HG03066 (cell line): Measurements from ENCODE around the gene FAM167B.

Experiments
- ATAC-seq: cut with Tn5 transposase; IDR thresholded peaks from one replicate; pipeline ENCODE4 v1.9.1; 2021; ENCODE audit warnings: low read depth; ENCODE audit not compliant: unreplicated experiment

The FAM167B gene

DNA sequence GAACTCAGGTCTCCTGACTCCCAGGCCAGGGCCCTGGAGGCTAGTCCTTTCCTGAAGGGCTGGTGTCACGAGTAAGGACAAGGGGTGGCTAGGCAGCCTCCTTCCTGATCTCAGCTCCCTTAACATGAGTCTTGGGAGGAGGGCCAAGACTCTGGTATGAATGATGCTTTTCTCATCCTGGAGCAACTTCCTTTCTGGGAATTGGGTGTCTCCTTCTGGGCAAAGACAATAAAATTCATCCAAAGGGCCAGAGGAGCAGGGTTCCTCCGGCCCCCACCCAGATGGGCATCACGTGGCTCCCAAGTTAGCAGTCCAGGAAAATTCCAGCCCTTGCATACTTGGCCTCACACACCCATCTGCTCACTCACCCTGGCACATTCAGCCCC lies at the start of gene FAM167B:
Gene FAM167B (plus strand): TSS at position 335 of the 386 bp plus-strand sequence. CDS start 200 bp downstream, outside the sequence.
- no peak for ATAC-seq

DNA sequence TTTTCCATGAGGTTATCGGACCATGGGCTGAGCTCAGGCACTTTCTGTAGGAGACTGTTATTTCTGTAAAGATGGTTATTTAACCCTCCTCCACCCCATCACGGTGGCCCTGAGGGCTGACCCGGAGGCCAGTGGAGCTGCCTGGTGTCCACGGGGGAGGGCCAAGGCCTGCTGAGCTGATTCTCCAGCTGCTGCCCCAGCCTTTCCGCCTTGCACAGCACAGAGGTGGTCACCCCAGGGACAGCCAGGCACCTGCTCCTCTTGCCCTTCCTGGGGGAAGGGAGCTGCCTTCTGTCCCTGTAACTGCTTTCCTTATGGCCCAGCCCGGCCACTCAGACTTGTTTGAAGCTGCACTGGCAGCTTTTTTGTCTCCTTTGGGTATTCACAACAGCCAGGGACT lies 49.2 kb upstream of the FAM167B start:
- ATAC-seq: no peak

DNA sequence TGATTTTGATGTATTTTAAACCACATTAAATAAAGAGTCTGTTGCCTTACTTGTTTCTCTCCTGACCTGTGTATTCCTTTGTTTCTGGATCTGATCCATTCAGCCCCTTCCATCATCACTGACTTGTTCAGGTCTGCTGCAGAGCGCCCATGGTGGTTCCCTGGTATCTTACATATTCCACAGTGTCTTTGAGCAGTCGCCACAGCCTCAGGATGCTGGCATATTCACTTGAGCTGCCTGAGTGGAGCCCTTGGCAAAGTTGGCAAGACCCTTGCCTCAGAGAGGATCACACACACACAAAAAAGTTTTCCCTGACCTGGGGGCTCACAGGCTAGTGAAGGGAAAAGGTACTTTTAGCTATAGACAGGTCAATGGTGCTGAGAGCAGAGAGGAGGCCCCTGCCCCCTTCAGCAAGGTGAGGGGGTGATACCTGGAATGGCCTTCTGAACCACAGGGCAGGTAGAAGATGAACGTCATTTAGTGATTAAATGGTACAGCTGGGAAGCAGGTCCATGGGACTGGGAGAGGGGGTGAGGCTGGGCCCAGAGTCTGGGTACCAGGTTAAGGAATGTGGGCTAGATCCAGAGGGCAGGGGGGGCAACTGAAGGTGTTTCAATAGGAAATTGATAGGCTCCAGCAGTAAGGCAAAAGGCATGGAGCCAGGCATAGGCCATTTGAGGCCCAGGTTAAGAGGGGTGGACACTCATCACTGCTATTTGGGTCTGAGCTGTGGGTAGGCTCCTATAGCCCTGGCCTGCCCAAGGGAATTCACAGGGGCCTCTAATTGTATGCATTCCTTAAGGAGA lies 48.6 kb upstream of the FAM167B start:
- no peak for ATAC-seq

DNA sequence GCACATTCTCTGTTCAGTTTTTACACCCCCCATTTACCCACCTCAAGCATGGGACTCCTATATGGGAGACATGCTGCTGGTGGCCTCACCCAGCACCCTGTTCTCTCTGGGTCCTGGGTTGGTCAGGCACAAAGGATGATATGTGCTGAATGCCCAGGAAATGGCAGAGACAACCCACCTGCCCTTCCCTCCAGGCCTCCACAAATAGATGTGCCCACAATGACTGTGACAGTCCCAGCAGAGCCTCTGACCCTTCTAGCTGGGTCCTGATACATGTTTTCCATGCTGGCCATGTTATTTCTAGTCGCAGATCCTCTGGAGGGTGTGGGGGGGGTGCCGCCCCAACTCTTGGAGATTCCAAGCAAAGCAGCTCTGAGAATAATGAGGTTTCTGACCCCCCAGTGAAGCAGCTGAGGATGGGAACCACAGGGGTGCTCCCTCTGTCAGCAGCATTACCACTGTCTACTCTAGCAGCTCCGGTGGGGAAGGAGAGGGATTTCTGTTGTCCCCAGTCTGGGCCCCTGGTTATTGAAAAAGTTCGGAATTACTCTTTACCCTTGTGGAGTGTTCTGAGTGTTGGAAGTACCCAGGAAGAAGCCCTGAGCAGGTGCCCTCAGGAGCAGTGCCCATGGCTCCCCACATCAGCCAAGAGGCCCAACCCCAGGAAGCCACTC lies 47.8 kb upstream of the FAM167B start:
- ATAC-seq: no peak

DNA sequence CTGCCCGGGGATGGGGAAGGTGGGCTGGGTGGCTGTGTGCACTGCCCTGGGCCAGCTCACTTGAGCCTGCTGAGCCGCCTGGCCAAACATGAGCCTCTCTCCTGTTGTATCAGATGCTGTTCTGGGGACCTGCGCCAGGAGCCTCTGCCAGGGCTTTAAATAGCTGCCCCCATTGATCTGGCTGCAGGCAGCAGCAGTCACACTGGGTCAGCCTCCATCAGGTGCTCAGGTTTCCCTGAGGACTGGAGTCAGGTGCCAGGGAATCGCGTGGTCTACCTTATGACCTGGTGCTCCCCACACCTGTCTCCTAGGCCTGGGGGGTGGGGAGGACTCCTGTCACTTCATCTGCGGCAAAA lies 47.3 kb upstream of the FAM167B start:
- no peak for ATAC-seq

DNA sequence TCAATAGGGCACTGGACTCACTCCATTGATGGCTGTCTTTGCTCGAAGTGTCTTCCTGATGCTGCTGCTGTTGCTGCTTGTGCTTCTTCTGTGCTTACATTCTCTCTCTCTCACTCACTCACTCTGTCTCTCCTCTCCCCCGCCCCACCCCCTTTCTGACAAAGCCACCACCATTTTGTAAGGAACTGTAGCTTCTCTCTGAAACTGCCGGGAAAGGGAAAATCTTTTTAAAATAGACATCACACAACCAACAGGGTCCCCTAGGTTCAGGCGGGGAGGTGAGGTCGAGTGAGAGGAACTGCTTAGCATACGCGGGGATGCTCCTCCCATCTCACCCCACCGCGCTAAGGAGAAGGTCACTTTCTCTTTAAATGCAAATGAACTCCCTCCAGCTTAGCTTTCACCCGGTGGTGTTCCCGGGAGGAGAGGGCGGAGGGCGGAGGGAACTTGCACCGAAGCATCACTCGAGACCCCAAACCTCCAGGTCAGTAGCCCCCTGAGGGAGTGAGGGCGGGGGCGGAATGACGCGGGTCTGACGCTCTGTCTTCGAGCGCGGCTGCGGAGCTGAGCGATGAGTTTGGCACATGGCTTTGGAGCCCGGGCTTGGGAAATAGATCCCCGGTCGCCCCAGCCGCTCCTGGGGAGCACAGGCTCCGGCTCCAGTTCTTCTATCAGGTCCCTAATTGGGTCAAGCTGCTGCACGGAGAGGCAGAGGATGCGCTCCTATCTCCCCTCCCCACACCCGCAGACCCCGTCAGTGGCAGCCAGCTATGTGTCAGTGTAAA lies 46.6 kb upstream of the FAM167B start, which contains the start of gene CCDC28B:
Gene CCDC28B (plus strand): TSS at position 370 of the 785 bp plus-strand sequence. CDS start 1,341 bp downstream, outside the sequence.
- no peak for ATAC-seq

DNA sequence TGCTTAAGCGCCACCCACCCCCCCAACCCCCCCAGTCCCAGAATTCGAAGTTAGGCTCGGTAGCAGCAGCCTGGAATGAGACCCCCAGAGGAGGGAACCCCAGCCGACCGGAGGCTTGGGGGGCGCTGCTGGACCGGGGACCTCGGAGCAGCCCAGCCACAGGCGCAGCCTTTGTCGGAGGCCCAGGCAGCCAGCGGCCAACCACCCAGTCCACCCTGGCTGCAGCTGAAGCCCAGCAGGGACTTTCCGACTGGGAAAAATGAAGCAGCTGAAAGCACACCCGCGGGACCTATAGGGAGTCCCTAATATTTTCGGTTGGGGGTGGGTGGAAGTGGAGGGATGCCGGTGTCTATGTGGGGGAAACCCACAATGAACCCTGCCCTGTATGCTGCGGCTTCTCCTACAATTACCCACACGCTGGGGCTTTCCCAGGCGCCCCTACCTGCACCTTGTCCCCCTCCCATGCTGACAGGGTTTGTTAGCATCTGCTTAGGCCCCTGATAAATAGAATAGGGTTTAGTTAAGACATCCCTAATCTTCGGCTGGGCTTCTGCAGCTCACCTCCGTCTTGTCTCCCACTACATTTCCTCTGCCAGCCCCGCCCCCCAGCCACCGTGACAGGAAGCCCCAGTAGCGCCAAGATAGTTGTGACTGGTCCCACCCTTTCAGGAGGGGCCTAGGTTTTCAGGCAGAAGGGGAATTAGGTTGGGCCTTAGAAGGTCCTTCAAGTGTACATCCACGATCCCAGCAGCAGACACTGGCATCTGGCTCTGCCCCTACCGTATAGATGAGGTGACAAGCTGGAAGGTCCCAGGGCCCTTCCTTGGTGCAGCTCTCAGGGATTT lies 45.8 kb upstream of the FAM167B start:
- no peak for ATAC-seq

DNA sequence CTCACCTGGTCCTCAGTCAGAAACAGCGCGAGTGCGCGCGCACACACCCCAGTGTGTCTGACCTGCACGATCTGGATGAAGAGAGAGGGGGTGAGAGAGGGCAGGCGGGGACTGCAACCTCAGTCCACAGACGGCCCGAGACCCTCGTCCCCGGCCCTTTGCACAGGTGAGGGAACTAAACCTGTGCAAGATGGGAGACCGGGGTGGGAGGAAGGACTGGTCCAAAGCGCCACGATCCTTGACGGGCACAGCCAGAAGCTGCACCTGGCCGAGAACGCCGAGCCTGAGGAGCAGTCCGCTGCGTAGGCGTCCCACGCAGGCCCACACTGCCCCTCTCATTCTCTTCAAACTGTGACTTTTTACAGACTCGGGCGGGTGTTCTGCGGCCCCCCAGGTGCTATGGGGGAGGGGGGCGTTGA lies 42.1 kb upstream of the FAM167B start:
- ATAC-seq: no peak

DNA sequence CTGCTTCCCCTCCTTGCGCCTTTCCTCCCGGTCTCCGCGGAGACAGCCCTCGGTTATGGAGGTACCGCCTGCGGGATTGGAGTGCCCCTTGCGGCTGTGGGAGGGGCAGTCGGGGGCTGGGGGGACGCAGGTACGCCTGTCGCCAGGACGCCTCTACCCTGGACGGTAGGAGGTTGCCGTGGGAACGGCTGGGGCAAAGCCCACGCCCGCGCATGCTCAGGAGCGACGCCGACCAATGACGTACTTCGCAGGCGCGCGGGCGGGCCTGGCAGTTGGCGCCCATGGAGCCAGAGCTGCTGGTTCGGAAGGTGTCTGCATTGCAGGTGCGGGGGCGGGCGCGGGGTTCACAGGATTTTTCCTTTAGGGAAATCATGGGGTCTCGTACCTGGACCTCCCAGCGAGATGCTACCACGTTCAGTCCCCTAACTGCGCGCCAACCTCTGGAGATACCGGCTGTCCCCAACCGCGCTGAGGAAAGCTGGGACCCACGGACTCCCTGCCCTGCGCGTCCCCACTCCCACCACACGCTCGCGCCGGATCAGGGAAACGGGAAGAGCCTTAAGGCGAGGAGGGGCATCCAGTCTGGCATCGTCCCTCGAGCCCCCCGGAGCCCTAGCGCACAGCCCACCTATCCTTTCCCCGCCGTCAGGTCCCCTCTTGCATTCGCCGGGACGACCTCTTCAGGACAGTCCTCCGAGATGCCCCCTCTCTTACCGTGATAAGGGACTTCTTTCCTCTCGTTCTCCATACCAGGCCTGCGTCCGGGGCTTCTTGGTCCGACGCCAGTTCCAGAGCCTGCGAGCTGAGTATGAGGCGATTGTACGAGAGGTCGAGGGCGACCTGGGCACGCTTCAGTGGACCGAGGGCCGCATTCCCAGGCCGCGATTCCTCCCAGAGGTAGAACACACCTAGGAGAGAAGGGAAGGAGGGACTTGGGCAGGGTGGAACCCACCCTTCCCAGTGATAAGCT lies 41.3 kb upstream of the FAM167B start, which contains the start of gene IQCC:
Gene IQCC (plus strand): TSS at position 271 of the 970 bp plus-strand sequence. CDS start 11 bp downstream, at position 282.
- peak; percentile 54 for ATAC-seq

DNA sequence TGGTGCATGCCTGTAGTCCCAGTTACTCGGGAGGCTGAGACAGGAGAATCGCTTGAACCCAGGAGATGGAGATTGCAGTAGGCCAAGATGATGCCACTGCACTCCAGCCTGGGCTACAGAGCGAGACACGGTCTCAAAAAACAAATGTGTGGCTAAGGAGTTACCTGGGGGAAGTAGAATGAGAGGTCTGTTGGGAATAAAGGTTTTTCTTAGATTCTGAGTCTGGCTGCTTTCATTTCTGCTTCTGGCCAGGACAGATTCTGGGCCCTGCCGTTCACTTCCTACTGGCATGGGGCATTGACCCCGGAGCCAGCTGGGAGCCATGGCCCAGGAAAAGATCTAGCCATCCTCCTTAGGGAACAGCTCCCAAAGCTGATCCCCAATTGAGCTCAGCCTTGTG lies 38.6 kb upstream of the FAM167B start:
- ATAC-seq: no peak

DNA sequence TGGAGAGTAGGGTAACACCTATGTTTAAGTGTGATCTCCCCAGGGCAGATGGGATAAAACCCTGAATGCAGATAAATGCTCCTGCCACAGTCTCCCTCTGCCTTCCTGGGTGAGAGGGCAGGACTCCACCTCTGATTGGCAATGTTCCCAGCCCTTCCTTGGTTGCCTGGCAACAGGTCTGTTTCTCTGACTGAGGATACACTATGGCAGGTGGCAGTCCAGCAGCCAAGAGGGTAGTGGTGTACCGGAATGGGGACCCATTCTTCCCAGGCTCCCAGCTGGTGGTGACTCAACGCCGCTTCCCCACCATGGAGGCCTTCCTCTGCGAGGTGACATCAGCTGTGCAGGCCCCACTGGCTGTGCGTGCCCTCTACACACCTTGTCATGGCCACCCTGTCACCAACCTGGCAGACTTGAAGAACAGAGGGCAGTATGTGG lies 38.1 kb upstream of the FAM167B start, which contains the start of gene DCDC2B:
Gene DCDC2B (plus strand): TSS at position 199 of the 438 bp plus-strand sequence. CDS start 5 bp downstream, at position 204.
- no peak for ATAC-seq

DNA sequence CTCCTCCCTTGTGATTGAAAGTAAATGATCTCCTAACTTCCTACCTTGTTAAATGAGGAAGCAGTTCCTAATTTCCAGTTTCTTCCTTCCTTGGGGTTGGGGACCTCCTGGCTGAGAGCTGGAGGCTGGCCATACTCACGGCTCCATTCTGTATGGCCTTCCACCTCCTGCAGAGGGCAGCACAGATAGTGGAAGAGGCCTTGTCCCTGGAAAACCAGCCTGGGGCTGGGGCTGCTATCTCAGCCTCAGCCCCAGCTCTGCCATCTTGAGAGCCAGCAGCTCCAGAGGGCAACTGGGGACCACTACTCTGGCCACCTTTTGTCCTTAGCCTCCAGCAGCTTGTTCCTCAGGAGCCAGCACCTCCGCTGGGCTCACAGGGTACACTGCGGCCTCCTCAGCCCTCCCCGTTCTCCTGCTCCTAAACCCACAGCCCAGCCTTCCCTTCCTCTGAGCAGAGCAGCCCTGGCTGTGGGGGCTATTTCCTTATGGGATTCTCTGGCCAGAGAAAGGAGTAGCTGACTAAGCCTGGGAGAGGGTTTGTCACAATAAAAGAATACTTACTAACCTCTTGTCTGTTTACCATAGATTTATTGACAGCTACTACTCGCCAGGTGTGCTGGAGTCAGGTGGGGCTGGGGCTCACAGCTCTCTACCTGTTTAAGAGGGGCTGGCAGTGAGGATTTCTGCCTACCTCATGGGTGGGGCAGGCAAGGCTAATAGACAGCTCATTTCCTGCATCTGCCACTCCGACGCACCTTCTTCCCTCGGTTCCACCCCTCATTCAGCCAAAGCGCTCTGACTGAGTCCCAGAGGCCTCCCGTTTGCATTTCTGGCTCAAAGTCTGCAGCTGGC lies 31.2 kb upstream of the FAM167B start:
- no peak for ATAC-seq

DNA sequence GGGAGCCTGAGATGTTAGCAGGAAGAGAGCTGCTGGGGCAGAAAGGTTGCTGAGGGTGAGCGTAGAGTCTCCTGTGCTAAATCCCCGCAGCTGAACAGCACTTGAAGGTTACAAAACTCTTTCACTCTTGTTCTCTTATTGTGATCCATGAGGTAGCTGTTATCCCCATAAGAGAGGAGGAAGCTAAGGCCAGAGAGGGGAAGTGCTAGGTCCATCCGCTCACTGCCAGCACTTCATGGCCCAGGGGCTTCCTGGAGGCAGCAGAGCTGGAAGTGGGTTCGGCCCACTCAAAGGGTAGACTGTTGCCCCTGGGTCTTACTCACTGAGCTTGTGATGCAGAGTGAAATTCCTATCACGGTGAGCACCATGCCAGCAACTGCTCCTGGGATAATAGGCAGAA lies 30.5 kb upstream of the FAM167B start:
- ATAC-seq: no peak

DNA sequence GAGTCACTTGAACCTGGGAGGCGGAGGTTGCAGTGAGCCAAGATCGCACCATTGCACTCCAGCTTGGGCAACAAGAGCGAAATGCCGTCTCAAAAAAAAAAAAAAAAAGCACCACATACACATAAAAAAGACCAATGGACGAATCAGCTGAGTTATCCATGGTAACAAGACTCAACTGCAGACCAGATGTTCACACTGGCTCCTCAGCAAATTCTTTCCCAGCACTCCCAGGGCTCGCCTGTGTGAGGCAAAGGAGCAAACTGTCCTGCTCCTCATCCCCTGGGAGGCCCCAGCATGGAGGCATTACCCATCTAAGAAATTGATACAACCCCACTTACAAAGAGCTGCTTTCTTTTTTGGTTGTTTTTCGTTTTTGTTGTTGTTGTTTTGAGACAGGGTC lies 28.0 kb upstream of the FAM167B start:
- no peak for ATAC-seq

DNA sequence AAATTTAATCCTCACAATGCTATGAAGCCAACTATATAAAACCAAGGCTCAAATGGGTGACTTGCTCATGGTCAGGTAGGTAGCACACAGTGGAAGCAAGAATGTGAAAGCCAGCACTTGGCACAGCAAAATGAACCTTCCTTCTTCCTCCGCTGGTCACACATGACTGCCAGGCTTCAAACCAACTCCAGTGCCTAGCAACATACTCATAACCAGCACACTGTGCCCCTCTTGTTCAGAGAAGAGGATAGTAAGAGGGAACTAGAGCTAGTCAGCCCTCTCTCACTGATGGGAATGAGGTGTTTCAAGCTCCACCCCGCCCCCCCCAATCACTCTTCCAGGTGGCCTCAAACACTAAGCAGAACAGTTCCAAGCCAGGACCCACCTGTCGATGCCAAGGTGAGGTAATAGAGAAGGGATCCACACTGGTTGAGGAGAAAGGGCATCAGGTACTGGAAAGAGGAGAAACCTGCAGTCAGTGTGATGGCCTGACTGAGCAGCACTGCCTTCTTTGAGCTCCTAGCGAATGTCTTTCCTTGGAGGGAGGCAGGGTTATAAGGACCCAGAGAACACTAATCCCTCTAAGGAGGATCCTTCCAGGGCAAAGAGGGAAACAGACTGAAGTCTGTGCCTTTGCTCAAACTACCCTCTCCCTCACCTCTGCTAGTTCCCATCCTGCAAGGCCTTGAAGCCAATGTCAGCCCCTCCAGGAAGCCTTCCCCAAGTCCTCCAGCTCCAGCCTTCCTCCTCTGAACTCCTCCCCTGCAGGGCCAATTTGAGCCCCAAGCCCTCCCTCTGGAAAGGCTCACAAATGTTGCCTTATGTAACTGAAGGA lies 26.1 kb upstream of the FAM167B start:
- no peak for ATAC-seq

DNA sequence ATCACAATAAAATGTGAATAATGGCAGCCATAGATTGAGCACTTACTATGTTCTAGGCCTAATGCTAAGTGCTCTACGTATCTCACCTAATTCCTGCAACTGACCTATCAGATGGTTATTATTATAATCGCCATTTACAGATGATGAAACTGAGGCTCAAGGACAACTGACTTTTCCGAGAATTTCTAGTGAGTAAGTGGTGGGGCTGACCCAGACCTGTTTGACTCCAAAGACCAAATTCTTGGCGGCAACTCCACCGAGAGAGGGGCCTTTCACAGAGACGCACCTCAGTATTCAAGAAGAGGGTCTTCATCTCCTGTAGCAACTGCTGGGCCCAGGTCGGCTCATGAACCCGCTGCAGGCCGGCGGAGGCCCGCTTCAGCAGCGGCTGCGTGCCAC lies 25.4 kb upstream of the FAM167B start:
- ATAC-seq: no peak
